HuH-7.5 (cell line): ENCODE results near the gene HOXA3.

Experiments used
- DNase-seq: peaks from one replicate; pipeline ENCODE4 v3.0.0; 2011; ENCODE audit warnings: low spot score

Gene HOXA3

DNA sequence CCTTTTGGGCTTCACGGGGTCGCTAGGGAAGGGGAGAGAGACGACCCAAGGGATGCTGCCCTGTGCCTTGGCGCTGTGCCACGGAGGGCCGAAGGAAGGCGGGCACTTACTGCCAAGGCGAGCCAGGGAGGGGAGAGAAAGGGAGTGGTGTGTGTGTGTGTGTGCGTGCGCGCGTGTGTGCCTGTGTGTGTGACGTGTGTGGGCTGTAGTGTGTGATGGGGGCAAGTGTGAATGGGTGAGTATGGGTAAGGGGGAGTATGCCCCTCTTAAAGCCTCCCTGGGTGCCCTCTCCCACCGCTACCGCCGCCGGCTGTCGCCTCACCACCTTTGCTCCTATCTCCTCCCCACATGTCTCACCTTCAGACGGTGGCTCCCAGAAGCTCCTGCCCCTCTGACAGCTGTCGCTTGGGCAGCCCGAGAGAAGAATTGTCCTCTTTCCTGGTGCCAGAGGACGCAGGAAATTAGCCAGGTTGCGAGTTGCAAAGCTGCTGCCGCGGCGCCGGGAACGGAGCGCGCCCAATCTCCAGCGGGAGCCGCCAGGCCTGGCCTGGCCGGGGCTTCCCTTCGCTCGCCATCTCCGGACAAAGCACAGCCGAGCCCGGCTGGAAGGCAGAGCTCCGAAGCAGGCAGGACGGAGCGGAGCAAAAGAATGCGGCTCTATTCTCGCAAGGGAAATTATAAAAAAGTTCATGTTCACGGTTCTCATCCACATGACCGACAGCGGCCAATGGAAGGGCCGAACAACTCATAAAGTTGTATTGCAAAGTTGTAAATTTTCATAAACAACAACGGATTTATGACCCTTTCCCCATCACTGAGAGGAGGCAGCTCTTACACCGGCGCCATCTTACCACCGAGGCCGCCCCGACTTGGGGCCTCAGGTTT, at the start of gene HOXA3:
TSS of gene HOXA3 (minus strand) at position 653 of the 885 bp plus-strand sequence. CDS start 41,943 bp downstream, outside the sequence.
- no peak for DNase-seq

DNA sequence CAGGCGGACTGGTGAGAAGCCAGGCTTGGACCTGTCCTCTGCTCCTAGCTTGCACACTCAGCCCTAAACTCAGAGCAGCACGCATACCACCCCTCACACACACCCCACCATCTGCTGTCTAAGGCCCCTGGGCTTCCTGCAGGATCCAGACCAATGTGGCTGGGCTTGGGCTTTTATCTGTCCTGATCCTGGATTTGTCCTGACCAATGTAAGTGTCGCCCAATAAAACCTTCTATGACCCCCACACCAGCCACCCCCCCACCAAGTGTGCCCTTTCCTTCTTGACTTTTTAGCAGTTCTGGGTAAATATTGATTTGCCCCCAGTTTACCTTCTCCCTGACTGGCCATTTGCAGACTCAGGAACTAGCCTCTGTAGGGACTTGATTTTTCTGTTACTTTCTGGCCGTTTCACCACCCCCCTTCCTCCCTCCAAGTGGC, 49.2 kb upstream of the HOXA3 start:
- no peak for DNase-seq

DNA sequence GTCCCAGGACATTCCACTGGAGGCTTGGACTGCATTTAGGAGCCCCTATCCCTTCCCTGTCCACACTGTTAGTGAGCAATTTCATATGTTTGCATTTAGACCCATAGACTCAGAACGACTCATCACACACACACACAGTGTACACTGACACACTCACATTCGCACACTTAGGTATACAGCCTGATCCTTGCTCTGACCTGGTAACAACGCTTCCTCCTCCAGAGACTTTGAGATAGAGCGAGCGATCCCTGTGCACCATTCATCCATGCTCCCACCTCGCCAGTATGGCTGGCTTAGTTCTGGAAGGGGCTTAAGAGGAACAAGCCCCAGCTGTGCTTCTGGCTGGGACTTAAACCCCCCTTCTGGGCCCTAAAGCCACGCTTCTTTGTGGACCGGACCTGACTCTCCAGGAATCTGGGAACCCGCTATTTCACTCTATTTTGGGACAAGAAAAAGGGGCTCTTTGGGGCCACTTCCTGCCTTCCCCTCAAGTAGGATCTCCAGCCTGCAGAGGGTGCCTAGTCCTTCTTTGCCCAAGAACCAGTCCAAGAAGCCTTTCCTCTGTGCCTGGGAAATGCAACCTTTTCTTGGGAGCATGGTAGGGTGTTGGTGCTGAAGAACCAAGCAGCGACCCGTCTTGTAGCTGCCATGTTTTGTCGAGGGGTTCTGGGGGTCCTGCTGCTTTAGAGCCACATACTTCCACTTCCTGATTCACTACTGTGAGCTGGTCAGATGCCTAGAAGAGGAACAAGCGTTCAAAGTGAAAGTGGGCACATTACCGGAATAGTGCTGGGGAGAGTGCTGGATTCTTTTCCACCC, 48.6 kb upstream of the HOXA3 start:
- no peak for DNase-seq

DNA sequence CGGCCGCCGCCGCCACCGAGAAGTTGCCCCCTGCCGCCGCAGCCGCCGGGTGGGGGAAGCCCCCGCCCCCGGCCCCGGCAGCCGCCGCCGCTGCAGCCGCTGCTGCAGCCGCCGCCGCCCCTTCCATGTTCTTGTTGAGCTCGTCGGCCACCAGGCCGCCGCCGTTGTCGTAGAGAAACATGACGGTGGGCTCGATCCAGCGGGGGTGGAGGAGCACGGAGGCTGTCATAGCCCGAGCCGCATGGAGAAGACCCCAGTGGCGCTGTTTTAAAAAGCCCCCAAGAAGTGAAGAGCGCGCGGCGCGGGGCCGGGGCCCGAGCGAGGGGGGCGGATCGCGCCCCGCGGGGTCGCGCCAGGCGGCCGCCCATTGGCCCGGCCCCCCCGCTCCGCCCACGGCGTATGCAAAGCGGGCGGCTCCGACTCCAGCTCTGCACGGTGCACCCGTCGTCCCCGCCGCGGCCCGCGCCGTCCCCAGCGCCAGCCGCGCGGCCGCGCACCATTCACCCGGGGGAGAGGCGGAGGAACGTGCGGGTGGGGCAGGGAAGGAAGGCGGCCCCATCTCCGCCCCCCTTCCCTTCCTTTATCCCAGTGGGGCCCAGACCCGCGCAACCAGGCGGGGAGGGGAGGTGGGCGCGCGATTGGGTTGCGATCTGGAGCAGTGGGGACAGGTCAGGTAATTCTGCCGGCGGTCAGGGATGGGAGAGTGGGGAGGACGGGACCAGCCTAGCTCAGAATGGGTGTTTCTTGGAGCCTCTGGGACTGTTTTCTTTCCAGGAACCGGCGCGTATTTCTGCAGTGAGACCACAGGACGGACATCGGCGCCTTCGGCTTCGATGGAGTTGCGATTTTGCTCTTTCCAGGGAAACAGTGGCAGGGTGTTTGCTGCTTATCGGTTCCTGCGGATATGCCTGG, 47.7 kb upstream of the HOXA3 start, which contains the start of gene HOXA13:
TSS of gene HOXA13 (minus strand) at position 243 of the 912 bp plus-strand sequence. CDS start at position 229, 14 bp downstream.
- DNase-seq: peak; percentile 88

DNA sequence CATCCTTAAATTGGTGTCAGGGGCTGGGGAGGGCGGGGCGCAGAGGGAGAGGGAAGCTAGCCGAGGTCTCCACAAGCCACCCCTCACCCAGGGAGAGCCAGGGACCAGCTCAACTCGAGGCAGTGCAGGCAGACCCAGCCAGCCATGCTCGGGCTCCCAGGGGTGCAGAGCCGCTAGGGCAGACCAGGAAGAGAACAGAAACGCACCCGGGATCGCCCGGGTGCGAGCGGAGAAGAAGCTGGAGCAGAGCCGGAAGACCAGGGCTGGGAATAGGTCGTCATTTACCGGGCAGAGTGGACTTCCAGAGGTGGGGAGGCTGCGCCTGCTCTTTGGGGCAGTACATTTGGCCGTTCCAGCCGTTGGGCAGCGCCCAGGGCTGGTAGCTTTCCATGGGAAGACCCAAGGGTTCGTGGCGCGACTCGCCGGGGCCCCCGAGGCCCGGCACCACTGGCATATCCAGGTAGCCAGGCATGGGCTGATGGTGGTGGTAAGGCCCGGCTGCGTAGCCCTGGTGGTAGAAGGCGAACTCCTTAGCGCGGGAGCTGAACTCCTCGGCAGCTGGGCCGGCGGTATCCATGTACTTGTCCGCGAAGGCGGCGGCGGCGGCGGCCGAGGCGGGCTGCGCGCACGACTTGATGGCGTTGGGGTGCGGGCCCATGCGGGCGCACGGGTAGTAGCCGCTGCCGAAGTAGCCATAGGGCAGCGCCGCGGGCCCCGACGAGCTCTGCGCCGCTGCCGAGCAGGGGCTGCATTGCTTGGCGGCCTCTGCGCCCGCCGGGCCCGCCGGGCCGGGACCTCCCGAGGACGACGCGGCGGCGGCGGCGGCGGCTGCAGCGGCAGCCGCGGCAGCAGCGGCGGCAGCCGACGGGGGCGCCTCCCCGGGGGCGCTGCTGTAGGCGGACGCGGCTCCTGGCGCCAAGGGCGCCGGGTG, 46.8 kb upstream of the HOXA3 start:
- DNase-seq: peak; percentile 62

DNA sequence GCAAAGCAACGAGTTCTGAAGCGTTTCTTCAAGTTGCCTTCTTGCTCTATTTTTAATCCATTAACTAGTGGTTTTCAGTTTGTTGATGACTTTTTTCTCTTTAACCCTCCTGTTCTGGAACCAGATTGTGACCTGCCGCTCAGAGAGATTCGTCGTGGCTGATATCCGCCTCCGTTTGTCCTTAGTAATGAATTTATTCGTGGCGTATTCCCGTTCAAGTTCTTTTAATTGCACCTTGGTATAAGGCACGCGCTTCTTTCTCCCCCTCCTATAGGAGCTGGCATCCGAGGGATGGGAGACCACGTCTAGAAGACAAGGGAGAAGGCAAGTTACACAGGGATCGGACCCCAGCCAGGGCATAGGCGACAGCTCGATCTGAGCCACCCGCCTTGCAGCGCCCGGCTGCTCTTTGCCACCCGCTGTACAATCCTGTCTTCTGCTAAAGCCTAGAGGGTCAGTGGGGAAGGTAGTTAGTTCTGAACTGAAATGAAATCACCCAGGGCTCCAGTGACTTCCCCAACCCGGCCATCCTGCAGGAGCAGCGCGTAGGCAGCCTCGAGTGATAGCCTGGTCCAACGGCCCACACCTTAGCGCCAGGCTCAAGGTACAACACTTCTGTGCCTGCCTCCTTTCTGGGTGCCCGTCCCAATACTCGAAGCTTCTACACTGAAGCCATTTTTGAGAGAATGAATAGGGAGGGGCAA, 45.9 kb upstream of the HOXA3 start:
- DNase-seq: no peak

DNA sequence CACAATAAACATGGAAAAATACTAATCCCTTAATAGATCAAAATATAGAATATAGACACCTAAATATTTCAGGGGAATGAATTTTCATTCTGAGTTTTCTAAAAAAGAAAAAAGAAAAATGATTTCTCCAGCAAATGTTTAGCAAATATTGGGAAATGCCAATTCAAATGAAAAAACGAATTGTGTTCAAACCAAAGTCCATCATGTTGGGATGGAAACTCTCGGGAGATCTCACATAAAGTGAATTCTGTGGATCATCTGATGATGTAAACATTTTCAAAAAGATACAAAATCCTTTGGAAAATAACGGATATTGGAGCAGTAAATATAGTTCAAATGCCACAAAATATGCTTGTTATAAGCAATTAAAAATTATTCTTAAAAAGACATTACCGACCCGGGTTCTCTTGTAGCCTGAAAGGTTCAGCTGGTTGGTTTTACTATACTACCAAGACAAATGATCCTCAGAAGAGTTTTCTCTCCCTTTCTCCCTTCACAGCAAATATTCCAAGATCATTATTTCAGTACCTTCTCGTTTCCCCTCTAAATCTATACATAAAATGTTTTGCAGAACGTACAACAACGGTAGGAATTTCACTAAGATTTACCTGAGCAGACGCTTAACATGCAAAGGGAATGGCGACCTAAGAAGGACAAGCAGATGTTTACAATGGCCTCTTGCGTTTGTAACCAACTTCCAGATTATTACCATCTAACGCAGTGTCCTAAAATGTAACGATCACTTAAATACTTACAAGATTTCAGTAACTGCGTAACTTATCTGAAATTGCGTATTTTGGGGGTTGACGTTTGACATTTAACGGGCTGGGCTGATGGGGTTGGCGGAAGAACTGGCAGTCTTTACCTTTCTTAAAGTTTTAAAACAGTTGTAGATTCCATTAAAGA, 45.0 kb upstream of the HOXA3 start:
- no peak for DNase-seq

DNA sequence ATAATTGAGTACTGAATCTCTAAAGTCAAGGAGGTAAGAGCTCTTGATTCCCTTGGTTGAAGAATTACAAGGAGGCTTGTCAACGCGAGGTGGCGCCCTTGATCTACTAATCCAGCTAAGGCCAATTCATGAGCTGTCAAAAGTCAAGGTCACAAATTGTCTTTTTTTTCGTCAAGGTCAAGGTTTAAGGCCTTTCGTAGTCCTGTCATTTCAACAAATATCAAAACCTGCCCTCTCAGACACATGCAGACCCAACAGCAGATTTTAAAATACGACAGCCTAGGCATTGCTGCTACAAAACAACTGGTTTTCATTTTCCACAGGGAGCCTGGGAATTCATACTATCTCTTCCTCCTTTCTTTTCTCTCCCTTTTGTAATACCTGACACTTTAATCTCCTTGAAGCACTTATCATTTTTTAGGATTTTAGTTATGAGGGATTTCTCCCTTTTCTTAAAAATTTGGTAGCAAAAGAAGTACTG, 43.9 kb upstream of the HOXA3 start:
- peak; percentile 88 for DNase-seq

DNA sequence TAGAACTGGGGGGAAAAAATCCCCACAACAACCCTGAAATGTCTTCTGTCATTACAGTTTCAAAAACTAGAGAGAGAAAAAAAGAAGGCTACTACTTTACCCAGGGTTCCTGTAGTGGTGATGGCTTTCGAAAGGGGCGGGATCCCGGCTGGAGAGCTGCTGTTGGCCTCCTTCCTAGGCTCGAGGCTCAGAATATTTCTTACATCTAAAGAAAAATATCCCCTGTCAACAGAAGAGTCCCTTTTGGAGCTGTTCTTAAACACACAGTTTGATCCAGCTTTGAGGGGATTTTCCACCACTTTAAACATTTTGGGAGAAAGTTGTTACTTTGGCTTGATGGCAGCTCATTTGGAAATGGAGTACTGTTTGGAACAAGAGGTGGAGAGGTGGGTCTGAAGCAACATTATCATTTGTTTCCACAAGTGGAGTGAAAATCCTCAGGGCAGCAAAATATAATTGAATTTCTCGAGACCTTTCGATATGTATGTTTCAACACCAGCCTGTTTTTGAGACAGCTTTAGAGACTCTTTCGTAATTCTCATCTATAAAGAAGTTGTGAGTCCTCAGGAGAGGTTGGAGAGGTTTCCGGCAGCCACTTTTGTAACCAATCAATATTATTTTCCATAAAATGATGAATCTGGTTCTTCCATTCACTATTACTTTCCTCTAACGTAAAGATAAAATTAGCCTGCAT, 42.5 kb upstream of the HOXA3 start:
- no peak for DNase-seq

DNA sequence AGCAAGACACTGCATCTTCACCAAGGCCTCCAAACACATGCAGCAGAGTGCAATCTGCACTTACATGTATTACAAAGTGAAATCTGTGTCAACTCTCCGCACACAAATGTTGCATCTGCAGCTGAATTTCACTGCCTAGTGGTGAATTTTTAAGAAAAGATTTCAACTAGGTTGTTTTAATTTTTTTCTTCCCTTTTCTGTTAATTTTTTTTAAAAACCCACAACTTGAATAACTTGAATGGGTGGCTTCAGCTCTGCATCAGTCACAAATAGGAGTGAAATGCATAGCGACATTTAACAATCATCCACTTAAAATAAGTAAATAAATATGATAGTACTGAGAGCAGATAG, 41.6 kb upstream of the HOXA3 start:
- DNase-seq: no peak

DNA sequence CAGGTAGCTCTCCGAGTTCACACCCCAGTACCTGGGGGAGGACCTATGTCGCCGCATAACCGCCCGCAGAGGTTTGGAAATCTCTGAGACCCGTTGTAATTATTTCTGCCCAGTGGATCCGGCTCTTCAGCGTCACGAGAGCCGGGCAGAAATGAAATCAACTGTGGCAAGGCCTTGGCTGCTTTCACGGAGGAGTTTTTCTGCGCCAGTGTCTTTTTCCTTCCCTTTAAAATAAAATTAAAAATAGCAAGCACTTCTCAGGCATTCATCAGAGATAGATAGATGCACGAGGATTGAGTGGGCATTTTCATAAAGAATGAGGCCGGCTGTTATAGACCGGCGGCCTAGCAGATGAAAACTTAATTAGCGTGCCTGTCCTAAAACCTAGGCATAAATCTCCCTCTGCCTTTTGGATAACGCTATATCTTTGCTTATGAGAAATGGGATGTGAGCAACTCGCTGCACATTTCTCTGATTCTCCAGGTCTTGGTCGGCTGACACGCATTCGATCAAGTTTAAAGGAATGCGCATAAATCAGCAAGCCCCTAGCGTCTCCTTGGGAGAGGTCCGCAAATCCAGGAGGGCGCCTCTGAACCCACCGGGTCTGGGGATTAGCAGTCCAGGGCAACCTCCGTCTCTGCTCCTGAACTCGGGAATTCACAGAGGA, 41.1 kb upstream of the HOXA3 start:
- no peak for DNase-seq

DNA sequence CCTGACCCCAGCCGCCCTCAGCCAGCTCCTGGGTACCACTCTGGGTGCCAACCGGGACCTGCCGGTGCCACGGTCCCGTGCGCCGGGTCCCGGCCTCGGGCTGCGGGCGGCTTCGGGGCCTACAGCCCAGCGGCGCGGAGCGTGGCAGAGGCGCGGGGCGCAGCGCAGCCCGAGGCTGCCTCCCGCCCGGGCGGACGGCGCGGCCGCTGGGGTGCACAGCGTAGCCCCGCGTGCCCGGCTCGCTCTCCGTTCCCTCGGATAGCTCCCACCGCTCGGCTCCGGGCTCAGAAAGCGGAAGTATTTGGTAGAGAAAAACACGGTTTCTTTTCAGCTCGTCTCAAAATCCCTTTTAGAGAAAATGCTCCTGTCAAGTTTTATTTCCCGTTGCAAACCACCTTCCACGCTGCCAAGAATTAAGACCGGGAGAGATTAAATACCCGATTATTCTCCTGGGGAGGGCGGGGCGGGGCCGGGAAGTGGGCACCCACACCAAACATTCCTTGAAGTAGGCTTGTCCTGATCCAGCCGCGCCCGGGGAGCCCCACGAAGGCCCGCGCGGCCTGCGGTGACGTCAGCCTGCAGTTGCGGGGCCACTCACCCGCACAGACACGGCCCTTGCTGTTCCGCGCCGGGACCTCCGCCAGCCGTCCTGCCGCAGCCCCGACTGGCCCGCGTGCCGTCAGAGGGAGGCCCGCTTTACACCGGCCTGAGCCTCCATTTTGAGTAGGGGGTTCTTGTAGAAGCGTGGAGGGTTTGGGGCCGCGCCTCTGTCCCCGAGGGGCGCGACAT, 40.4 kb upstream of the HOXA3 start:
- DNase-seq: no peak

DNA sequence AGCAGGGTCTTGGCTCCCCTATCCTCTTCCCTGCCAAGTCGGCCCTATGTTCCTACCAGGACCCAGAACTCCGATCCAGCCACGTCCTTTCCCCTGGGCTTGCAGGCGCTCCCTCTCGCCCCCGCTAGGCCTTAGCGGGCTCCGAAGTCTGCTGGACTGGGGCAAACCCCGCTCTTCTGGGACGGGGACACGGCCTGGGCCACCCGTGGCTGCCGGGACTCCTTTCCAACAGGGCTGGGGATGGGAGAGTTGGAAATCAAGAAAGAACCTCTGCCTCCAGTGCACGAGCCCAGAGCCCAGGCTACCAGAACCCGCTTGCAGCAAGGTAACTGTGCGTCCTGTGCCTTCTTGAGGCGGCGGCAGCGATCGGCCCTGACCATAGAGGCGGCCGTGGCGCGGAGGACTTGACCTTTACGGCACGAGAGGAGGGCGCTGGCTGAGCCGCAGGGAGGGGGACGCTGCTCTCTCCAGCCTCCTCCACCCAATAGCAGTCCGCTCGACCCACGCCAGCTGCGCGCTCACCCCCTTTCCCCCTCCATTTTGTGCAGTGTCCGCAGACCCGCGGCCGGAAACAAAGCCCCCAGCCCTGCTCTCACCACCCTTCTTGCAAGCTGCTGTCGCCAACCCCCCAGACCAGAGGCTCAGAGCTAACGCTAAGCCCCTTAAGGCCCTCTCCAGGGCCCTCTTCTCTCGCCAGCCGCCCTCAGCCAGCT, 39.6 kb upstream of the HOXA3 start:
- no peak for DNase-seq

DNA sequence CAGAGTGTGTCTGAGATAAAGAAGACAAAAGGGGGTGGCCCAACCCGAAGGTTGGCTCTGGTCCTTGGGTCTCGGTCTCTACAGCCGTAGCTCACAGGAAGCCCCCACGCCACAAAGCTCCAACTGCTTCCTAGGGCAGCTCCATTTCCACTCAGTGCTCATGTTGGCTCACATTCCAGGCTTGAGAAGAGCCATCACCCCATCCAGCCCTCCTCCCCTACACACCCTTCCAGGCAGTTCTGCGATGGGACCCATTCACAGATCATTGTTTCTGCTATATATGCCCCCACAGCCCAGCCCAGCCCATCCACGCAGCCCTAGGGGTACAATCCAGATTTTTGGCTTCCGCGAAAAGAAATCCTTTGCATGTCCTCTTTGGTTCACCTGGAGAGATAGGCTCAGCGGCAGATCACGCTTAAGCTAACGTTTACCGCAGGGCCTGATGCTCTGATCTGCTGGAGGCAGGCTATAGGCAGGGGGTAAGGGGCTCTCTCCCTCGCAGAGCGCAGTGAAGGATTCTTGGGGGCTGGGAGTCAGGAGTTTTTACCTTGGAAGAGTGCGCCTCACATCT, 38.9 kb upstream of the HOXA3 start:
- no peak for DNase-seq

DNA sequence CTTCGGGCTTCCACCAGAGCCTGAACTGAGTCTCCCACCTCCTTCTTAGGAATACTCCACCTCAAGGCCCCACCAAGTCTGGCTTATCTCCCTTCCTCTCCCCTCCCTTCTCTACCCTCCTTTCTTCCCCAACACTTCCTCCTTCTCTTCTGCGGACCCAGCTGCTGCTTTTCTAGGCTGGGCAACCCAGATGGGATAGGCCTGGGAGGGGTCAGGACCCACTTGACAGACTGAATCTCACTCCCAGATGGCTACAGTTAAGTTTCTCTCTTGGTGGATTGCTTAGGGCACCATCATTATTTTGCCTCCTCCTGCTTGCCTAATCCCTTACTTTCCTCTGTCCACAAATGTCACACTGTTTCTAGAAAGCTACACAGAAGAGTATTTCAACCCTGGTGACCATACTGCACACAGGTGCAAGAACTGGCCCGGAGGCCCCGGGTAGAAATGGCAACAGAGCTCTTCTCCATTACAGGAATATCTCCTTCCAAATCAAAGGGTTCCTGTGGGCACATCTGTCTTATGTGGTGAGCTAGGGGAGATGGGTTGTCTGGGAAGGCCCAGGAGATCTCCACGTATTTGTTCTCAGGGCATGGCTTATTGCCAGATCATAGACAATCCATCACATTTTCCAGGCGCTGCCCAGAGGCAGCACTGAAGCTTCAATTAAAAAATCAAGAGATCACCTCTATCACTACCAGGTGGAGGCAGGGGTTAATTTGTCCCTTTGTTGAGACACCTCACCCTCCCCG, 37.8 kb upstream of the HOXA3 start:
- no peak for DNase-seq
